NT2/D1 (cell line): ENCODE data around the gene LZIC.

Experiments used
- SUZ12 ChIP-seq: IDR thresholded peaks from 2 replicates; pipeline ENCODE4 v1.6.1; 2011; ENCODE audit not compliant: insufficient read length, insufficient read depth; ENCODE audit errors: extremely low read depth
- ZNF274 ChIP-seq: IDR thresholded peaks from 2 replicates; pipeline ENCODE4 v1.6.1; 2011; ENCODE audit warnings: mild to moderate bottlenecking, low read depth, low read length

DNA sequence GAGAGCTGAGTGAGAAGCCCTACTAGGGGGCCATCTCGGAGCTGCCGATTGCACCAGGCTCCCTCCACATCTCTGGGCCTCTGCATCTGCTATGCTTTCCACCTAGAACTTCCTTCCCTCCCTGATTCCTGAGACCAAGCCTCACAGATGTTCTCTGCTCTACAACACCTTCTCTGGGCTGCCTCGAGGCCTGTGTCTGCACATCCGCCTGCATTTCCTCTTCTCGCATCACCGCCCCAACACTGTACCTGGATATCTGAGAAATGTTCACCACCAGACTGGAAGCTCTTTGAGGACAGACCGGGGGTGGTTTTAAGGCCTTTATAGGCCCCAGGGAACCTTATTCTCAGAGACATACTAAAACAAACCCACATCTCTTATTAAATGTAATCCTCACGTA lies 53.8 kb downstream of the LZIC start:
- no peak for TF ChIP-seq SUZ12
- TF ChIP-seq ZNF274, result no peak
